ENCODE measurements around the gene TFPI2. TPM values are rescaled to one million over a fixed set of nuclear protein-coding genes. Genes with fewer than 3 reads are reported as not detected.

The TFPI2 gene
- total RNA-seq: 57.5 TPM

GRCh38 chr7:93890464-93891068 lies at the start of gene TFPI2:
TSS of gene TFPI2 (minus strand) at chr7:93890753. CDS start at chr7:93890678, 75 bp downstream.

GRCh38 chr7:93921607-93922566 lies 31.3 kb upstream of the TFPI2 start, which contains the start of gene GNG11:
TSS of gene GNG11 (plus strand) at chr7:93921735. CDS start at chr7:93922138, 403 bp downstream.

GRCh38 chr7:93906267-93906666 lies 15.7 kb upstream of the TFPI2 start, which contains the start of gene GNGT1:
TSS of gene GNGT1 (plus strand) at chr7:93906567. CDS start at chr7:93906747, 180 bp downstream.

Other genes with a start within 250 kb of the TFPI2 start
- gene GNGT1, start 15.8 kb upstream of the TFPI2 start, total RNA-seq: 20.3 TPM
- gene GNG11, start 31.0 kb upstream of the TFPI2 start, total RNA-seq: 17.9 TPM
- 53.2 TPM for gene BET1, start 113.6 kb upstream of the TFPI2 start, total RNA-seq